ENCODE data around the gene MICAL2.

DNA sequence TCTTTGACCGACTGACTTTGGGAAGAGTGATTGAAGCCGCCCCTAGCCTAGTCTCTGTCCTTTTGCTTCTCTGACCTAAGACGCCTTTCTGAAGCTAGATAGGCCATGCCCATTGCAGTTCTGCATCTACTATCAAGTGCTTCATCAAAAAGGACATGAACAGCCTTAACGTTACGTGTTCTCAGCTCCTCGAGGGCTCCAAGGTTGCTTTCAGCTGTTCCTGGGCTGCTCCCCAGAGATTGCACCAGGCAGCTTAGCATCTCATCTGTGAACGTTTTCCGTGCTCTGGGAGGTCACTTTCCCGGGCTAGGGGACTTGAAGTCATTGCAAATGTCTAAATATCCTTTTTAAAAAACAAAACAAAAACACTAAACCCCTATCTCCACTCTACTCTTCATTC lies 13.9 kb downstream of the MICAL2 start:
- TF ChIP-seq ZNF766 (CRISPR knock-in tag; IDR thresholded peaks at IDR 0.05; ENCODE audit: borderline replicate concordance) (no peak), NR2C2 (CRISPR knock-in tag; IDR thresholded peaks at IDR 0.05; ENCODE audit: borderline replicate concordance) (no peak), PHF8 (CRISPR knock-in tag; IDR thresholded peaks at IDR 0.05) (no peak), ZNF138 (CRISPR knock-in tag; IDR thresholded peaks at IDR 0.05; ENCODE audit: low read depth) (no peak), CREB1 (IDR thresholded peaks at IDR 0.05) (no peak), CREB1 (CRISPR knock-in tag; IDR thresholded peaks at IDR 0.05) (no peak), ZNF556 (CRISPR knock-in tag; IDR thresholded peaks at IDR 0.05; ENCODE audit: borderline replicate concordance) (no peak)
- TF ChIP-seq, protein P1, sequence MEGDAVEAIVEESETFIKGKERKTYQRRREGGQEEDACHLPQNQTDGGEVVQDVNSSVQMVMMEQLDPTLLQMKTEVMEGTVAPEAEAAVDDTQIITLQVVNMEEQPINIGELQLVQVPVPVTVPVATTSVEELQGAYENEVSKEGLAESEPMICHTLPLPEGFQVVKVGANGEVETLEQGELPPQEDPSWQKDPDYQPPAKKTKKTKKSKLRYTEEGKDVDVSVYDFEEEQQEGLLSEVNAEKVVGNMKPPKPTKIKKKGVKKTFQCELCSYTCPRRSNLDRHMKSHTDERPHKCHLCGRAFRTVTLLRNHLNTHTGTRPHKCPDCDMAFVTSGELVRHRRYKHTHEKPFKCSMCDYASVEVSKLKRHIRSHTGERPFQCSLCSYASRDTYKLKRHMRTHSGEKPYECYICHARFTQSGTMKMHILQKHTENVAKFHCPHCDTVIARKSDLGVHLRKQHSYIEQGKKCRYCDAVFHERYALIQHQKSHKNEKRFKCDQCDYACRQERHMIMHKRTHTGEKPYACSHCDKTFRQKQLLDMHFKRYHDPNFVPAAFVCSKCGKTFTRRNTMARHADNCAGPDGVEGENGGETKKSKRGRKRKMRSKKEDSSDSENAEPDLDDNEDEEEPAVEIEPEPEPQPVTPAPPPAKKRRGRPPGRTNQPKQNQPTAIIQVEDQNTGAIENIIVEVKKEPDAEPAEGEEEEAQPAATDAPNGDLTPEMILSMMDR (CRISPR knock-in tag; IDR thresholded peaks at IDR 0.05): no peak
- TF ChIP-seq, protein P2, sequence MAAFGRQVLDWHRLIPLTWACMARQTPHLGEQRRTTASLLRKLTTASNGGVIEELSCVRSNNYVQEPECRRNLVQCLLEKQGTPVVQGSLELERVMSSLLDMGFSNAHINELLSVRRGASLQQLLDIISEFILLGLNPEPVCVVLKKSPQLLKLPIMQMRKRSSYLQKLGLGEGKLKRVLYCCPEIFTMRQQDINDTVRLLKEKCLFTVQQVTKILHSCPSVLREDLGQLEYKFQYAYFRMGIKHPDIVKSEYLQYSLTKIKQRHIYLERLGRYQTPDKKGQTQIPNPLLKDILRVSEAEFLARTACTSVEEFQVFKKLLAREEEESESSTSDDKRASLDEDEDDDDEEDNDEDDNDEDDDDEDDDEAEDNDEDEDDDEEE (CRISPR knock-in tag; IDR thresholded peaks at IDR 0.05): no peak
- TF ChIP-seq, protein P3, sequence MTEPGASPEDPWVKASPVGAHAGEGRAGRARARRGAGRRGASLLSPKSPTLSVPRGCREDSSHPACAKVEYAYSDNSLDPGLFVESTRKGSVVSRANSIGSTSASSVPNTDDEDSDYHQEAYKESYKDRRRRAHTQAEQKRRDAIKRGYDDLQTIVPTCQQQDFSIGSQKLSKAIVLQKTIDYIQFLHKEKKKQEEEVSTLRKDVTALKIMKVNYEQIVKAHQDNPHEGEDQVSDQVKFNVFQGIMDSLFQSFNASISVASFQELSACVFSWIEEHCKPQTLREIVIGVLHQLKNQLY (CRISPR knock-in tag; IDR thresholded peaks at IDR 0.05): no peak
